Kidney capillary endothelial cell (primary cell): ENCODE data around the gene GDPD4.
"Not testable (repeated sequence)": the region's sequence is repeated elsewhere in the genome, so short reads cannot be mapped to it uniquely, and the experiment has no call there.

Source experiments
- DNase-seq: peaks from one replicate; pipeline ENCODE4 v3.0.0-alpha.2; 2018; ENCODE audit warnings: low spot score

The GDPD4 gene

DNA sequence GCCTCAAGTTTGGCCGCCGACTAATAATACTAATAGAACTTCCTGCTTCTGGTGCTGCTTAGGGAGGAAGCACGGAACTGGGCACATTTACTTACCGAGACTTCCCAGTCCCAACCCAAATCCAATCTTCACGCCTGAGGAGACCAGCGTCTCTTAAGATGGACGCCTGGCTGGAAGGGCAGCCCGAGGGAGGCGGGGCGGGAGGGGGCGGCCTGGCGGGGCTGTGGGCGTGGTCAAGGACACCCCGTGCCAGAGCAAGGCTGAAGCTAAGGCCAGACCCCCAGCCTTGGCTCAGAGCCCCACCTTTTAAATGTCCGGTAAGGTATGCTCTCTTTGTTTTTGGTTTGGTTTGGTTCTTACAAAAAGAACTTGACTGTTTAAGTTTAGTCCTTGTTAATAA lies at the start of gene GDPD4:
TSS of gene GDPD4 (minus strand) at position 177 of the 400 bp plus-strand sequence. CDS start 16,549 bp downstream, outside the sequence.
- DNase-seq = no peak

- no peak for DNase-seq
Observed at GRCh38 chr11:77347948-77348347, 46.5 kb upstream of the GDPD4 start.

GRCh38 chr11:77346906-77347603 lies 45.6 kb upstream of the GDPD4 start:
- DNase-seq = no peak

- no peak for DNase-seq
Observed at GRCh38 chr11:77345621-77346020, 44.1 kb upstream of the GDPD4 start.

DNA sequence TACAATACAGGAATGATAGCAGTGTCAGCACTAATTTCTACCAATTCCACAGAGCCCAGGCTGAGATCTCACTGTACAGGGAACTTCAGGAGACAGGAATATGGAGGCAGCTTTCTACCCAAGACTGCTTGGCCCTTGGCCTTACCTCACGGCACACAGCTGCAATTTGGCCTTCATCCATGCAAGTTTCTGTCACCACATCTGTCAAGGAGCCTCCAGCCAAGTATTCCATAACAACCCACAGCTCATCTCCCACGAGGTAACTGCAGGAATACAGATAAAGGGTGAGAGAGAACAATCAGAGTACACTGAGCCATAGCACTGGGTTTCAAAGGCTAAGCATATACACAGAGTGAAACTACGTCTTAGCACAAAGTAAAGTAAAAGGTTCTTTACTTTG lies 39.0 kb upstream of the GDPD4 start:
- no peak for DNase-seq

DNA sequence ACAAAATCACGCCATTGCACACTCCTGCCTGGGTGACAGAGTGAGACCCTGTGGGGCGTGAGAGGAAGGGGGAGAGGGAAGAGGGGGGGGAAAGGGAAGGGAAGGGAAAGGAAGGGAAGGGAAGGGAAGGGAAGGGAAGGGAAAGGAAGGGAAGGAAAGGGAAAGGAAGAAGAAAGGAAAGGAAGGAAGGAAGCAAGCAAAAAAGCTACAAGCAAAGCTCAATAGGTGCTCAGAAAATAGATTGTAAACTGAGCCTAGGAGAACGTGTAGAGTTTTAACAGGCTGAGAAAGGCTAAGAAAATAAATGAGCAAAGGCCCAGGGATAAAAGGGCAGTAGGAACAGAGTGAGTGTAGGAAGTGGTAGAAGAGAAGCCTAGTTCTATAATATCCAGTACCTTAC lies 30.8 kb upstream of the GDPD4 start:
- DNase-seq = no peak

- no peak for DNase-seq
Observed at GRCh38 chr11:77325159-77325558, 23.7 kb upstream of the GDPD4 start.

- DNase-seq = no peak
Observed at GRCh38 chr11:77324508-77324907, 23.0 kb upstream of the GDPD4 start.

- no peak for DNase-seq
Observed at GRCh38 chr11:77322926-77323590, 21.6 kb upstream of the GDPD4 start.

GRCh38 chr11:77322506-77322905 lies 21.0 kb upstream of the GDPD4 start:
- DNase-seq = no peak

DNA sequence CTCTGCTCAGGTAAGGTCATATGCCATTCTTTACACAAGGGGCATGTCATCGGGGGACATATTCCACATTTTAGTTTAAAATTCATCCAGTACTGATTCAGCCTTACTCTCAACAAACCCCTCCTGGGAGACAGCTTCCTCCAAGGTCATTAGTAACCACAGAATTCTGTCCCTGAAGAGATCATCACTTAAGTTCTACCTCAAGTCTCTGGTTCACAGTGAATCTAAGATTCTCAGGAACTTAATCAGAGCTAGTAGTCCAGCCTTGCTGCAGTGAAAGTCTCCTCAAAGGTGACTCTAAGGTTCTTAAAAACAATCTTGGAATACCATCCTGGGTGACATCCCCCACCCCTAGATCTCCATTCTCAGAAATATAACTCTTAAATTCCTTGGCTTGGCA lies 18.9 kb upstream of the GDPD4 start:
- DNase-seq = no peak

DNA sequence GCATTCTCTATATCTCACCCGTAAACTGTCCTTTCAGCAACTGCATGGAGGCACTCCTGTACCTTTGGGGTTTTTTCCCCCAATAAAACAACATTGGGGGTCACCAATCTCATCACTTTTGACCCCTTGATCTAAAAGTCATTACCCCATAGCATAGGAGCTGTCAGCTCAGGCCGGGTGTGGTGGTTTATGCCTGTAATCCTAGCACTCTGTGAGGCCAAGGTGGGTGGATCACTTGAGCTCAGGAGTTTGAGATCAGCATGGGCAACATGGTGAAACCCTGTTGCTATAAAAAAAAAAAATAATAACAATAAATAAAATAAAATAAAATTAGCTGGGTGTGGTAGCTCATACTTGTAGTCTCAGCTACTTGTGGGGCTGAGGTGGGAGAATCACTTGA lies 17.1 kb upstream of the GDPD4 start:
- no peak for DNase-seq

GRCh38 chr11:77316733-77317342 lies 15.4 kb upstream of the GDPD4 start:
- DNase-seq = no peak

DNA sequence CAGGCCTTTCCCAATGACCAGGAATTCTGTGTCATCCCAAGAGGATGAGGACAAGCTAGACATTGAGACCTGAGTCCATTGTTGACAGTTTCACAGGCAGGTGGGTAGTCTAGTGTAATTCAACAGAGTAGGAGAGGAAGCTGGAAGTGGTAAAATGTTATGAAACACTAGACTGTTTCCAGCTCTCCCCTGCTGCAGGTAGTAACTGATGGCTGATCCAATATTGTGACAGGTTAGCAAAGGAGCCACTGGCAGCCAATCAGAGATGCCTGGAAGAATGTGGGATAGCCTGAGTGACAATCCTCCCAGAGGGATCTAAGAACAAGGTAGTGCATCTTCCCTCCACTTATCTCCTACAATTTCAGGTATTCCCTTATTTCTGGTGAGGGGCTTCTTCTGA lies 10.6 kb upstream of the GDPD4 start:
- DNase-seq = no peak

GRCh38 chr11:77311701-77312100 lies 10.2 kb upstream of the GDPD4 start:
- no peak for DNase-seq

DNA sequence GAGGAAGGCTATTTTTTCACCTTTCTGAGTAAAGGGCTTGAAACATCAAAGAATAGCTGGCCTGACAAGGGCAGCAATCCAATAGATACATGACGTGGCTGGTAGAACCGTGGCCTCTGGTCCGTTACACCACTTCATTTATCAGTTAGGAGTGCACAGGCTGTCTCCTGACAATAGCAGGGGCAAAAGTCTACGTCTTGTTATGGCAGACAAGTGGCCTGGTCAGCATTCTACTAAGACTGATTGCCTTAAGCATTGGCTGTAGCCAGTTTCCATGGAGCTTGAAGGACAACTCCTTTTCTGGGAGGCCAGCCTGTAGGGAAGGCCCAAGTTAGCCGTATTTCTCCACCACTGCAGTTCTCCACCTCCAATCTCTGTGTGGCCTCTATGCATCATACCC lies 9.2 kb upstream of the GDPD4 start:
- no peak for DNase-seq

- DNase-seq = no peak
Observed at GRCh38 chr11:77309401-77310085, 8.1 kb upstream of the GDPD4 start.

DNA sequence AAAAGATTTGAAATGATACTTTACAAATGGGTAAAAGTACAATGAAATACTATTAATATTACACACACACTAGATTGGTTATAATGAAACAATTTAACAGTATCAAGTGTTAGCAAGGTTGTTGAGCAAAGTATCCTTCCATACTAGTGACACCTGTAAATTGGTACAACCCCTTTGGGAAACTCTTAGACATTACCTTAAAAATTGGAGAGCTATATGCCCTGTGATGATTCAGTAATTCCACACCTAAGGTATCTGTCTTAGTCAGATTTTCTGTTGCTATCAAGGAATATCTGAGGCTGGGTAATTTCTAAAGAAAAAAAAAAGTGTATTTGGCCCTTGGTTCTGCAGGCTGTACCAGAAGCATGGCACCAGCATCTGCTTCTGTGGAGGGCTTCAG lies 7.4 kb upstream of the GDPD4 start:
- DNase-seq = no peak

DNA sequence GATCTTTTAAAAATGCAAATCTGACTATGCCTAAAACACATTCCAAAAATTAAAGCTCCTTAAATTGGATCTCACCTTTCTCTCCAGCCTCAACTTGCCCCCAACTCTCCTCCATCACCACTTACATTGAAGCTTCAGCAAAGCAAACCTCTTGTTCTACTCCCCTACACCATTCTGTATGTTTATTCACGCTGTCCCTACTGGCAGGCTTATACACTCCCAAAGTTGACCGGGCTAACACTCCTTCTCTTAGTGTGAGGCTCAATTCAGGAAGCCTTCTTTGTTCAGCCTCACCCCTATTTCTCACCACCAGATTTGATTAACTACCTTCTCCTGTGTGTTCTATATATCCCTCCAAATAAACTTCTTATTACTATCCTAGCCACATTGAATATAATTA lies 1.8 kb upstream of the GDPD4 start:
- no peak for DNase-seq

GRCh38 chr11:77302752-77303151 lies 1.3 kb upstream of the GDPD4 start:
- no peak for DNase-seq

DNA sequence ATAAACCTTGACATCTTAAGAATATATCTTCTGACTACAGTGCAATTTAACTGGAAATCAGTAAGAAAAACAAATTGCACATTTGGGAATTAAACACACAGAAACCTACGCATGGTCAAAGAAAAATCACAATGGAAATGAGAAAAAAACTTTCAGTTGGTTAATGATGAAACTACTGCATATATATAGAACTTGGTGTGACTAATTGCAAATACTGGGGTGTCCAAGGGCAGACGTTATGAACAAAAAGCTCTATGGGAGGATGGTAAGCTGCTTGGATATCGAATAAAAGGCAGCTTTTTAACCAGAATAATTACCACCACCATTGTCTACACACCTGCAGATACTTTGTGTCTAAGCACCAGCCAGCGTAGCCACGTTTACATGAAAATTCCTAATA lies 791 bp downstream of the GDPD4 start:
- DNase-seq = no peak

DNA sequence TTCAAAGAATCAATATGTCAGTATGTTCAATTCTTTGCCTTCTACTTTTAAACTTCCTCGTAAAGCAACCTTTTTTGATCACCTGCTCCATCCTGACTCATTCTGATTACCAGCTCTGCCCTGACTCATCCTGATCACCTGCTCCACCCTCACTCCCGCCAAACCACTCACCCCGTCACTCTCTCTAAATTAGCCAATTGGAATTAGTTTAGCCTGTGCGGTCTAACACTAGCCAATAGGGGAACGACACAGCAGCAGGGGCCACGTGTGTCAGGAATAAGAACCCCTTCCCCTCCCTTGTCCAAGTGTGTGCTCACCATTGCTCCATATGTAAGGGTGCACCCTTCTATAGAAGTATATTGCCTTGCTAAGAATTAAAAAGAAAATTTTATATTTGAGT lies 1.5 kb downstream of the GDPD4 start:
- not testable (repeated sequence) for DNase-seq

DNA sequence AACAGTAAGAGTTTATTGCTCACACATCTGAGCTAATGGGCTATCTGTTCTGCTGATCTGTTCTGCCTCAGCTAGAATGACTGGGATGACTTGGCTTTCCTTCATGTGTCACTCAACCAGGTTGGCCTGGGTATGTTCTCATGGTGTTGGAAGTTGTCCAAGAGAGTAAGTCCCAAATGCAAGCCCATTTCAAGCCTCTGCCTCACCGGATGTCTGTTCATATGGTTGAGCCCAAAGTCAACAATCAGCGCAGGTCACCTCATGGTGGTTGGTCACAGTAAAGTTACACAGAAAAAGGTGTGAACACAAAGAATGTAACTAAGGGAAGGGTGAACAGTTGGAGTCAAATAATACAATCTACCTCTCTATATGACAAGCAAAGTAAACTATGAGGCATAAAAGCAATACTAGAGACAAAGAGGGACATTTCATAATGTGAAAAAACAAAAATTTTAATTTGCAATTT lies 1.9 kb downstream of the GDPD4 start:
- no peak for DNase-seq
